HEK293 (cell line): ENCODE data around the gene POR.
"Not testable (repeated sequence)": the region's sequence is repeated elsewhere in the genome, so short reads cannot be mapped to it uniquely, and the experiment has no call there.

ENCODE experiments used
- CTCF ChIP-seq: fragments of 450-650 bp; formaldehyde crosslinking; IDR thresholded peaks from 2 replicates; pipeline ENCODE4 v1.5.1; 2016; ENCODE audit warnings: missing biosample characterization, missing genetic modification characterization
- KLF9 ChIP-seq: fragments of 450-650 bp; formaldehyde crosslinking; IDR thresholded peaks from 2 replicates; pipeline ENCODE4 v1.5.1; 2016; ENCODE audit warnings: missing biosample characterization, missing genetic modification characterization, low read depth
- PRDM1 ChIP-seq: fragments of 450-650 bp; formaldehyde crosslinking; IDR thresholded peaks from 2 replicates; pipeline ENCODE4; 2016; ENCODE audit warnings: missing biosample characterization, missing genetic modification characterization
- TCF7L2 ChIP-seq: IDR thresholded peaks from 2 replicates; pipeline ENCODE4 v1.6.1; 2011; ENCODE audit warnings: low read depth, mild to moderate bottlenecking, inconsistent platforms, low read length, moderate library complexity, borderline replicate concordance
- TSHZ1 ChIP-seq: fragments of 450-650 bp; formaldehyde crosslinking; IDR thresholded peaks from 2 replicates; pipeline ENCODE4 v1.5.1; 2016; ENCODE audit warnings: missing biosample characterization, missing genetic modification characterization, borderline replicate concordance
- ZNF449 ChIP-seq: fragments of 450-650 bp; formaldehyde crosslinking; IDR thresholded peaks from 2 replicates; pipeline ENCODE4 v1.5.1; 2017; ENCODE audit warnings: missing biosample characterization, mild to moderate bottlenecking, missing genetic modification characterization, moderate library complexity
- ZNF510 ChIP-seq: fragments of 450-650 bp; formaldehyde crosslinking; IDR thresholded peaks from 2 replicates; pipeline ENCODE4 v1.5.1; 2018; ENCODE audit warnings: mild to moderate bottlenecking, missing genetic modification characterization, missing biosample characterization; ENCODE audit not compliant: insufficient replicate concordance
- ZNF571 ChIP-seq: fragments of 450-650 bp; formaldehyde crosslinking; IDR thresholded peaks from 2 replicates; pipeline ENCODE4 v1.5.0; 2017; ENCODE audit warnings: missing biosample characterization, missing genetic modification characterization
- ZNF639 ChIP-seq: fragments of 450-650 bp; formaldehyde crosslinking; IDR thresholded peaks from 2 replicates; pipeline ENCODE4 v1.5.1; 2016; ENCODE audit warnings: missing biosample characterization, missing genetic modification characterization
- ZNF654 ChIP-seq: fragments of 450-650 bp; formaldehyde crosslinking; IDR thresholded peaks from 2 replicates; pipeline ENCODE4 v1.5.1; 2016; ENCODE audit warnings: low read depth, missing biosample characterization, missing genetic modification characterization

GRCh38 chr7:75883265-75883824, 31.6 kb upstream of the POR start:
- not testable (repeated sequence) for TF ChIP-seq PRDM1 (tag by site-specific recombination); CTCF; KLF9 (tag by site-specific recombination); ZNF639 (tag by site-specific recombination); TCF7L2; ZNF654 (tag by site-specific recombination); ZNF449 (tag by site-specific recombination); TSHZ1 (tag by site-specific recombination); ZNF510 (tag by site-specific recombination); ZNF571 (tag by site-specific recombination)
